CD4-positive, alpha-beta T cell (primary cell): ENCODE results near the gene ARAP3. TPM values are rescaled to one million over a fixed set of nuclear protein-coding genes. Genes with fewer than 3 reads are reported as not detected.

Source experiments
- ATAC-seq: fragments of 200-7000 bp; cut with Tn5 transposase; one replicate; pipeline ENCODE4 v1.10.0; 2022; ENCODE audit warnings: mild to moderate bottlenecking; ENCODE audit not compliant: poor library complexity
- CTCF ChIA-PET: fragments of 350-600 bp; sonication (Branson Sonifier 250); formaldehyde crosslinking; loops from one replicate; lab custom pipeline; 2021; ENCODE audit warnings: antibody characterized with exemption, inconsistent platforms; lab: Charles Lee
- POLR2A ChIA-PET: fragments of 350-600 bp; sonication (Branson Sonifier 250); formaldehyde crosslinking; loops from one replicate; lab custom pipeline; 2021; ENCODE audit warnings: antibody characterized with exemption, inconsistent platforms; lab: Charles Lee
- DNase-seq, 14 experiments: peaks; one replicate each; pipeline ENCODE4 v3.0.0-alpha.2; 2013 to 2020; ENCODE audit warnings: mixed read lengths in 2 of 14
- H3K27ac ChIP-seq, 2 donors: one replicate each; pipeline versions ENCODE4 v1.5.1 to v1.7.0; 2013; ENCODE audit warnings: low read length in 2 of 2, low read depth in 1 of 2, mild to moderate bottlenecking in 1 of 2
- H3K27me3 ChIP-seq, 2 experiments: 1 replicate in 1 of 2; 2 replicates in 1 of 2; pipeline versions ENCODE4 v1.6.1 to v1.7.0; 2013; ENCODE audit warnings: low read length in 2 of 2, control low read depth in 1 of 2, mild to moderate bottlenecking in 1 of 2, moderate library complexity in 1 of 2; ENCODE audit not compliant: insufficient read depth in 2 of 2, control insufficient read depth in 1 of 2
- H3K36me3 ChIP-seq: one replicate; pipeline ENCODE4 v1.6.1; 2013; ENCODE audit warnings: low read length, control low read depth; ENCODE audit not compliant: insufficient read depth
- H3K4me1 ChIP-seq: one replicate; pipeline ENCODE4 v1.6.1; 2013; ENCODE audit warnings: low read length, control low read depth; ENCODE audit not compliant: insufficient read depth
- H3K4me3 ChIP-seq: one replicate; pipeline ENCODE4 v1.5.1; 2013; ENCODE audit warnings: mild to moderate bottlenecking, low read length, moderate library complexity
- H3K9me3 ChIP-seq, 2 experiments: 1 replicate in 1 of 2; 2 replicates in 1 of 2; pipeline versions ENCODE4 v1.6.1 to v1.7.0; 2013; ENCODE audit warnings: low read length in 2 of 2, mild to moderate bottlenecking in 2 of 2, control low read depth in 1 of 2, moderate library complexity in 1 of 2; ENCODE audit not compliant: control insufficient read depth in 1 of 2, insufficient read depth in 1 of 2
- H3K27ac Mint-ChIP-seq: one replicate; pipeline ENCODE4 v1.8.0; 2020; ENCODE audit warnings: mixed read lengths
- H3K27me3 Mint-ChIP-seq: one replicate; pipeline ENCODE4 v1.8.0; 2021; ENCODE audit warnings: mixed read lengths
- H3K36me3 Mint-ChIP-seq: one replicate; pipeline ENCODE4 v1.8.0; 2021; ENCODE audit warnings: low read depth, mixed read lengths
- H3K4me1 Mint-ChIP-seq: one replicate; pipeline ENCODE4 v1.8.0; 2021; ENCODE audit warnings: low read depth, mixed read lengths
- H3K4me3 Mint-ChIP-seq: one replicate; pipeline ENCODE4 v1.8.0; 2020; ENCODE audit warnings: mild to moderate bottlenecking, mixed read lengths
- H3K9me3 Mint-ChIP-seq: one replicate; pipeline ENCODE4 v1.8.0; 2020; ENCODE audit warnings: mixed read lengths
- CTCF ChIP-seq: fragments of 200-600 bp; IDR thresholded peaks from one replicate; pipeline ENCODE4 v1.8.0; 2022; ENCODE audit warnings: antibody characterized with exemption, mild to moderate bottlenecking
- intact Hi-C, 2 experiments: fragments of 100-400 bp; cut with DNase I in 1 of 2; cut with micrococcal nuclease in 1 of 2; formaldehyde crosslinking; loops; one replicate each; pipeline versions ENCODE4 v1.15.1 to v1.9.0; 2023 to 2025; cut with DNase I, micrococcal nuclease
- total RNA-seq, 174 experiments: library from RNA in 2 of 174; stranded (reverse) in 2 of 174; gene quantifications; one replicate each; pipeline ENCODE4 v1.2.3 and lab custom pipeline; 2021 to 2026

ARAP3 gene
- total RNA-seq, 2 experiments from 2014 or later: 0.30 to 0.31 TPM

- Histone ChIP-seq H3K36me3 (no peaks in the 10 kb centered on the region), H3K27ac (no peak overlapping the region), H3K27me3 (no peaks in the 10 kb centered on the region), H3K4me1 (no peaks in the 10 kb centered on the region), H3K4me3 (no peak overlapping the region), H3K9me3 (no peaks in the 10 kb centered on the region)
- H3K36me3 Mint-ChIP-seq: no peaks in the 10 kb centered on the region
- ChIA-PET POLR2A (interaction anchor here (1.3 kb wide), 1 partner anchor 19 kb away, joined by 4 read pairs; no protein-coding TSS in a partner anchor), CTCF (interaction anchor here (1.6 to 2.2 kb wide), 2 partner anchors 19 to 207 kb away, joined by 3 to 5 read pairs; no protein-coding TSS in a partner anchor)
- TF ChIP-seq CTCF: no peak
- H3K9me3 Mint-ChIP-seq: no peaks in the 10 kb centered on the region
- H3K4me1 Mint-ChIP-seq: no peaks in the 10 kb centered on the region
- no peaks in the 10 kb centered on the region for H3K27me3 Mint-ChIP-seq
- intact Hi-C loops: no loop called here
- no peak overlapping the region for H3K27ac Mint-ChIP-seq
- no peak for ATAC-seq
- H3K4me3 Mint-ChIP-seq: no peak overlapping the region
- no peak for DNase-seq
Measured at GRCh38 chr5:141672841-141673813, 8.9 kb downstream of the ARAP3 start.

- ChIA-PET POLR2A (interaction anchor here (1.3 kb wide), 1 partner anchor 20 kb away, joined by 4 read pairs; no protein-coding TSS in a partner anchor), CTCF (interaction anchor here (1.6 to 2.2 kb wide), 2 partner anchors 20 to 207 kb away, joined by 3 to 5 read pairs; no protein-coding TSS in a partner anchor)
- ATAC-seq: no peak
Measured at GRCh38 chr5:141672071-141672840, 9.8 kb downstream of the ARAP3 start.

More at GRCh38 chr5:141672071-141672840, 9.8 kb downstream of the ARAP3 start:
- intact Hi-C loops: no loop called here
- no peaks in the 10 kb centered on the region for H3K4me1 ChIP-seq
- no peak for DNase-seq
- Mint-ChIP-seq H3K4me3 (no peak overlapping the region), H3K27ac (no peak overlapping the region), H3K36me3 (no peaks in the 10 kb centered on the region), H3K4me1 (no peaks in the 10 kb centered on the region), H3K27me3 (no peaks in the 10 kb centered on the region), H3K9me3 (no peaks in the 10 kb centered on the region)
- TF ChIP-seq CTCF: no peak
- H3K9me3 ChIP-seq: no peaks in the 10 kb centered on the region
- no peak overlapping the region for H3K27ac ChIP-seq
- H3K4me3 ChIP-seq: no peak overlapping the region
- H3K36me3 ChIP-seq: no peaks in the 10 kb centered on the region
- no peaks in the 10 kb centered on the region for H3K27me3 ChIP-seq
